HG03060 (cell line): ENCODE measurements around the gene CMIP.

Experiments used
- ATAC-seq: cut with Tn5 transposase; IDR thresholded peaks from one replicate; pipeline ENCODE4 v1.9.1; 2021; ENCODE audit warnings: low read depth, moderate number of reproducible peaks; ENCODE audit not compliant: unreplicated experiment

The CMIP gene

DNA sequence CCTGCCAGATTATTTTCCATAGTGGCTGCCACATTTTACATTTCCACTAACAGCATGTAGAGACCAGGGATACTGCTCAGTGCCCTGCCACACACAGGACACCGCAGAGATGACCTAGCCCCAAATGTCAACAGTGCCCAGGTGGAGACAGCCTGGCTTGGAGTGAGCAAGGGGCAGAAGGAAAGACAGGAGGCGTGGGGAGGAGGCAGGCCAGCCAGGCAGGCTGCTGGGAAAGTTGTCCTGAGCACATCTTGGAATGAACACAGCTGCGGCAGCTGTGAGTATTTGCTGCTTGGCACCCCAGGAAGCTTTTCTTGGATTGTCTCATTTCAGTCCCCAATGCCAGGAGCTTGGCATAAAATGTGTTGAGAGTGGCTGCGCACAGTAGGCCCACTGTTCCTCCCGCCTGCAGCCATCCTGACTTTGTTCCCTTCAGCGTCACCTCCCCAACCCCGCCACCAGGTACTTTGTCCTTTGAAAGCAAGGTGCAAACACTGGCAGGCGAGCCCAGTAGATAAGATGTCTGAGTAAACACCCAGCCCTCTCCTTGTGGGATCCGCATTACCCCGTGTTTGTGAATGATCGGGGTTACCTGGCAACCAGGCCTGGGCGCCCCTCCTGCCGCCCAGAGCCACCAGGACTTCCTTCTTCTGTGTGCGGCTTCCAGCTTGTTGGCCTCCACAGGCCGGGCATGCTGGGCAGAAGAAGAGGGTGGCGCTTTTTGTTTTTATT, 114.0 kb downstream of the CMIP start:
- ATAC-seq: no peak

DNA sequence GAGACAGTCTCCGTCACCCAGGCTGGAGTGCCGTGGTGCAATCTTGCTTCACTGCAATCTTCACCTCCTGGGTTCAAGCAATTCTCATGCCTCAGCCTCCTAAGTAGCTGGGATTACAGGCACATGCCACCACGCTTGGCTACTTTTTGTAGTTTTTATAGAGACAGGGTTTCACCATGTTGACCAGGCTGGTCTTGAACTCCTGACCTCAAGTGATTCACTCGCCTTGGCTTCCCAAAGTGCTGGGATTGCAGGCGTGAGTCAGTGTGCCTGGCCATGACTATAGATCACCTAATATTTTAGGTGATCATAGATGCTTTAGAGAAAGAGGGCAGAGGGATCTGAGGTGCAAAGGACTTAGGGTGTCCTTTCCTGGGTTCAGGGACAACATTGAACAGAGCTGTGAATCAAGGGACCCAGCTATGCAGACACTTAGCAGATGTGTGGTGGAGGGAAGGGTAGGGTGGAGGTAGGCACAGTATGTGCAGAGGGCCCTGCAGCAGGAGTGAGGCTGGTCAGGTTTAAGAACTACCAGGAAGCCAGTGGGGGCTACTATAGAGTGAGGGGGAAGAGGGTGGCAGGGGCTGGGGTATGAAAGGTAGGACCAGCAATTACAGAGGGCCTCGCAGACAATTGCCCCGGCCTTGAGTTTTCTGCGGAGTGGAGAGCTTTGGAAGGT, 116.5 kb downstream of the CMIP start:
- no peak for ATAC-seq

DNA sequence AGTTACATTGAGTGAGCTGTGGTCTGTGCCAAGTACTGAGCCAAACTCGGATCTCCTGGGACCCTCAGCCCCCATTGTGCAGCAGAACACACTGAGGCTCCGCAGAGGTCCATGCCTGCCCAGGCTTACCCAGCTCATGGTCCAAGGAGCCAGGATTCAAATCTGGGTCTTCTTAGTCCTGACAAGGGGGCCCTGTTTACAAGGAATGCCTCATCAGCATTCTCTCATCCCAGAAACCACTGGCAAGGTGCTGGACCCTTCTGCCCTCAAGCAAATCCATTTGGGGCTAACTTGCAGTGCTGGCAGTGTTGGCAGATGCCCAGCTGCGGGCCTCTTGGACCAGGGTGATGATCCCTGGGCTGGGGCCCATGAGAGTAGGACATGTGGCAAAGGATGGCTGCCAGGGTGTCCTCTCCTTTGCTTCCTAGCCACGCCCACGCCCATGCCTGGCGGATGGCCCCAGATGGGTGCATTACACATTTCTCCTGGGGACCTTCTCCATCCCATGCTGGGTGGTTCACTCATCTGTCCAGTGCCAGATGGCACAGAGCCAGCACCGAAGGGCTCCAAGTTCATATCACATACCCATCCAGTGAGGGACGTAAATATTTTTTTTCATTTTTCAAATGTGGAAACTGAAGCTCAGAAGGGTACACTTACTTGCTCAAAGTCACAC, 117.7 kb downstream of the CMIP start:
- no peak for ATAC-seq

DNA sequence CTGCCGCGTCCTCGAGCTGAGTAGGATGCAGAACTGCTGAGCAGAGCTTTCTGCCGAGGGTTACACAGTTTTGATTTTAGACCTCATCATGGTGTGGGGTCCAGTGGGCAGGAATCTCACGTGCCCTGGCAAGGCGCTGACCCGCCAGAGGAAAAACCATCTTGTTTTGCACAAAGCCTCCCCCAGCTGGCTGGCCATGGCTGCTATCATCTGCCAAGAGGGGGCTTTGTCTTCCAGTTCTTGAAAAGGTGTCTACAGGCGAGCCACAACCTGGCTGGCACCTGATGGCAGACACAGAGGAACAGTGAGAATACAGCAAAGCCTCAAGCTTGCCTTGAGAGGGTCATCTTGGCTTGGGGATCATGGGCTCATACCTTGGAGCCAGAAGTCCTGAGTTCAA, 118.3 kb downstream of the CMIP start:
- no peak for ATAC-seq

DNA sequence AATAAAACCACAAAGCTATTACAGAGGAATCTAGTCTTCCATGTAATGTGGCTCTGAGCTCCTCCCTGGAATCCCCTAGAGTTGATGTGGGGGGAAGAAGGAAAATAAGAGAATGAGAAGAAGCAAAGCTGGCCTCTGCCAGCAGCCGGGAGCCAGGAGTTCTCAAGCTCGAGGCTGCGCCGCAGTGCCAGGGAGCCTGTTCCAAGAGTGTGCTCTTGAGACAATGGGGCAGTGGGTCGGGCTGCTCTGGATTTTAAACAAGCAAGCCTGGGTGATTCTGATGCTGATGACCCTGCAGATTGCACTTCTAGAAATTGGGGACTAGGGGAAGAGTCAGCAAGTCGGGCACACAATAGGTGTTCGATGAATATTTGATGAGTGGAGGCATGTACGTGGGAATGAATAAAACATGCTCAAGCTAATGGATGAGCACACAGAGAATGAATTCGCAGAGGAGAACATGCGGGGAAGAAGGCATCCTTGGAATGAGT, 119.9 kb downstream of the CMIP start:
- ATAC-seq: no peak

DNA sequence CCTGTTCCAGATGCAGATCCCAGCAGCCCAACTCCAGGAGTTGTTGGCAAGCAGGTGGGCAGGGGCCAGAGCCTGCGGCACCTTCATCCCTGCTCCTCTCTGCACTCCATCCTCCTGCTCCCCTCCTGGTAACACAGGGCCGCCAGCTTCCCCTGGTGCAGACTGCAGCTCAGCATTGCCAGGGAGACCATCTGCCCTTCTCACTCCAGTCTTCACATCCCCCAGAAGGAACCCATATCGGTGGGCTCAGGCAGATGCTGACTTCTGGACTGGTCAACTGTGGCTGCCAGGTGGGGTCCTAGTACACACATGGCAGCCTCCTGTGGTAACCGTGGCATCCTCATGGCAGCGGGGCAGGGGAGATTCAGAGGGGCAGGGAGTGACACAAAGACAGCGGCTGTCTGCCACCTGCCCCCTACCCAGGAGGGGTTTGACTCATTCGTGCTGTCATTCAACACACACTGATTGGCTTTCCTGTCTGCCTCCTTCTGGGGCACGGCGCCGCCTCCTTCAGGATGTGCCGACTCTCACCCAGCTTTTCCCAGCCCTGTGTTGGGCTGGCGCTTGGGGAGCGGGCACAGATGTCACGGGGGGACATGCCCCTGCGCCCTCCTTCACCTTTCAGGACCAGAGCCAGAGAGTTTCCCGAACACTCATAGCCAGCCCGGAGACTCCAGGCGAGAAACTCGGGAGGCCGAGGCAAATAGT, 120.9 kb downstream of the CMIP start:
- ATAC-seq: no peak

DNA sequence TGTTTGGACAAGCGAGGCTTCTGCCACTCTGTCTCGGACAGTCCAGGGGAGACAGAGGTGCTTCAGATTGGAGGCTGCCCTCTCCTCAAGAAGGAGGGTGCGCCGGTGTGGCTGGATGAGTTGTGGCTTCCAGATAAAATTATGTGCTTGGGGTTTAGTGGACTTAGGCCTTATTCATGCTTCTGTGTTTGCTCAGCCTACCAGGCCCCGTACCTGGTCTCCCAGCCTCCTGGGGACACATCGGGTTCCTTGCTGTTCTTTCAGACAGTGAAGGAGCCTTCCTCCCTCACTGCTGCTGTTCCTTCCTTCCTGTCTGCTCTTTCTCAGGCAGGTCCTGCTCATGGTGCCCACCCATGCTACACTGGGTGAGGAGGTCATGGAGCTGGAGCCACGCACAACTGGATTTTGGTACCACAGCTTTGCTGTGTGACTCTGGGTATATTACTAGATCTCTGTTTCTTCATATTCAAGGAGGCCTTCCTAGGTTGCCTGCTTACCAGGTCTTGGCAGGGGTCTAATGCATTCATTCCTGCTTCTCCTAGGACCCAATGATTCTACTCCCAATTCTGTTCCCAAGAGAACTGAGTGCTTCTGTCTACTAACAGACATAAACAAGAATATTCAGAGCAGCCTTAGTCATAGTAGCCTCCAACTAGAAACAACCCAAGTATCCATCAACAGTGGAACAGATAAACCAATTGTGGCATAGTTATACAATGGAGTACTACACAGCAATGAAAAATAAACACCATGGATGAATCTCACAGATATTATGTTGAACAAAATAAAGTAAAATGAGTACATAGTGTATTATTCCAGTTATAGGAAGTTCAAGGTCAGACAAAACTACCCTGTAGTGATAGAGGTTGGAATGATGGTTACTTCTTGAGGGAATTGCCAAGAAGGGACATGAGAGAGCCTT, 121.7 kb downstream of the CMIP start:
- no peak for ATAC-seq

DNA sequence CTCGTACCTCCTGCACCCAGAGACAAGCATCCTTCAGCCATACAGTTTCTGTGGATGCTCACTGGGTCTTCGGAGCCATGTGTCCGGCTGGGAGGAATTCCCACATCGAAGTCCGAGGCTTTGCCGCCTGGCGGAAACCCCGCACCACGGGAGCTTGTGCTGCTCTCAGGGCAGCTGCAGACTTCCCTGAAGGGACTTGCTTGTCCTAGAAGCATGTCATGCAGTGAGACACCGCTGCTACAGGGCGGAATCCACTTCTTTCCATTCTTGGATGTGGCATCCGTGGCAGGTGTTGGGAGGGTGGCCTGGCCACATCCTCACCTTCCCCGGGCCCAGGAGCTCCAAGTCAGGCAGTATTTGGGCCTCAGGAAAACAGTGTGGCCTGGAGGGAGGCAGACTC, 122.5 kb downstream of the CMIP start:
- ATAC-seq: no peak

DNA sequence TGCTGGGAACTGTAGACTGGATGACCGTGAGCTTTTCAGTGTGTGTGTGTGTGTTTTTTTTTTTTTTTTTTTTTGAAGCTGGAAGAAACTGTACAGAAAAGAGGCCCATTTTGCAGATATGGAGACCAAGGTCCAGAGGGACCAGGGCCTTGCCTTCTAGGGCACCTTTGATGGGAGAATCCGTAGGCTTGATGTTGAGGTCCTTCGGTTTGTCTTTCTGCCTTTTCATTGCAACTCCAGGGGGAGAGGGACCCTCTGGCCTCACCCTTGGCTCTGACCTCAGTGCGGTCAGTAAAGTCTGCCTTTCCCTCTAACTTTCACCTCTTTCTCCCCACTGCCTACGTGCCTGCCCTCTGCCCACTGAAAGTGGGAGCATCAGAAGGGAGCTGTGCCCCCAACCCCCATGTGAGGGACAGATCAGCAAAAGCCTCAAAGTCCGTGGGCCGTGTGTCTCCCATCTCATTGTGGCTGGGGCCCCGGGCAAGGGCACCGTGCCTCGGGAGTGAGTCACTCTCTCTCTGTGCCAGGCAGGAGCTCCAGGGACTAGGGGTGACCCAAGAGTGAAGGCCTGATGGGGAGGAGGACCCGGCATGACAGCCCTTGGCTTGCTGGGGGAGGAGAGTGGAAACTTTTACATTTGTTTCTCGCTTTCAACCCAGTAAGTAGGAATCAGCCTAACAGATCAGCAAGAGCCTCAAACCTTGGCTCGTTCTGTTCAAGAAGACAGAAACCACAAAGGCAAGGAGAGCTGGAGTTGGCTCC, 123.6 kb downstream of the CMIP start:
- ATAC-seq: no peak

DNA sequence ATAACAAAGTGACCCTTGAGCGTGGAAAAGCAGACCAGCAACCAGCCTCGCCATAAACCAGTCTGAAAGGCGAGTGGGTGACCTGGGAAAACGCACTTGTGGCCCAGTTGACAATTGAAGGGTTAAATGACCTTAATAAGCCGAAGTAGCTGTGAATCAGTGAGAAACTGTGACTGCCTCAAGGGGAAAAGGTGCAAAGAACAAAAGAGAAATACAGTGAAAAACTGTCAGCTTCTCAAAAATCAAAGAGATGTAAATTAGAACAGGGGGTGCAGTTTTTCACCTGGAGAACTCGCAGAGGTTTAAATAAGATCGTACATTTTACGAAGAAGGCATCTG, 124.1 kb downstream of the CMIP start:
- ATAC-seq: no peak

DNA sequence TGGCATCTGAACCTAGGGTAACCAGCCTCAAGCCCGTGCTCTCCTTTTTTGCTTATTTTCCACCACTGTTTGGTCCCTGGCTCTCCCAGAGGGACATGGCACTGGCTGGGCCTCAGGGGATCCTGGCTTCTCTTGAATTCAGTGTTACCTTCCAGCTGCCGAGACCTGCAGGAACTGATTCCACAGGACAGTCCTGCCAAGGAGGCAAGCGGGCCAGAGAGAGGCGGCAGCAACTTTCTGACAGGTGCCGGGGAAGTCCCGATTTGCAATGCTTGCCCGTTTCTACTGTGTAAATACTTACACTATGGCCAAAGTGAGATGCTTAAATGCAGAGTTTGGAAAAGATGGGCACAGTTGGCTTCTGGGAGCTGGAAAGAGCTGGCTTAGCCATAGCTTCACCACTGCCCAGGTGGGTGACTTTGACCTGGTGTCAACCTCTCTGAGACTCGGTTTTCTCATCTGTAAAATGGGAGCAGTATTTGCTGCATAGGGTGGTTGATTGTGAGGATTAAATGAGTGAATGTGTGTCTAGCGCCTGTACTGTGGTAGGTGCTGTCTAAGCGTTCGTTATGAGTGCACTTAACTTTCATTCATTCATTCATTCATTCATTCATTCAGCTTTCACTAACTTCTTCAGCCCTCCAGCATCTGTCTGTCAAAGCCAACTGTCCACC, 124.9 kb downstream of the CMIP start:
- ATAC-seq: no peak

DNA sequence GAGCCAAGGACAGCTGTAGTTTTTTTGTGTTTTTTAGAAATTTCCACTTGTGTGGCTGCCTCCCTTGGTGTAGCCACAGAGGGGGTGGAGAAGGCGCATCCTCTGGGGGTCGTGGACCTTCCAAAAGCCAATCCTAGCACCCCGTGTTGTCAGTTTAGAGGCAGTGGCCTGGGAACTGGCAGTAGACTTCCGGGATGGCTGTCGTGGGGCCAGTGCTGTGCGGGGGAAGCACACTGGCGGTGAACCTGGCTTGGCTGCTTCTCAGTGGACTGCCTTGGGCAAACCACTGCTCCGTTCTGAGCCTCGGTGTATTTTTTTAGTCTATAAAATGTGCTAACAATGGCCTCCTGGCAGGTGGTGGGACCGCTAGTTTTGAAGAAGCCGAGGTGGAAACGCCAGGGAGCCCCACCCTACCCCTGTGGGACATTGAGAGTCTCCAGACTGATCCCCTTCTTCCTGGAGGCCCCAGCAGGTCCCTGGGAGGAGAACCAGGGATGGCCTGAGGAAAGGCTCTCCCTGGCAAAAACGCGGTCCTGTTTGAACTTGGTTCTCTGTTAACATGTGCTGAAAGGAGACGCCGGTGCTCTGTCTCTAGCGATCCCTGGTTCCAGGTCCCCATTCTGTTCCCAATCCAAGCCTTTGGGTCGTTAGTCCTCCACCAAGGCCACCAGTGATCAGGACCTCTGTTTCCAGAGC, 125.7 kb downstream of the CMIP start:
- no peak for ATAC-seq

DNA sequence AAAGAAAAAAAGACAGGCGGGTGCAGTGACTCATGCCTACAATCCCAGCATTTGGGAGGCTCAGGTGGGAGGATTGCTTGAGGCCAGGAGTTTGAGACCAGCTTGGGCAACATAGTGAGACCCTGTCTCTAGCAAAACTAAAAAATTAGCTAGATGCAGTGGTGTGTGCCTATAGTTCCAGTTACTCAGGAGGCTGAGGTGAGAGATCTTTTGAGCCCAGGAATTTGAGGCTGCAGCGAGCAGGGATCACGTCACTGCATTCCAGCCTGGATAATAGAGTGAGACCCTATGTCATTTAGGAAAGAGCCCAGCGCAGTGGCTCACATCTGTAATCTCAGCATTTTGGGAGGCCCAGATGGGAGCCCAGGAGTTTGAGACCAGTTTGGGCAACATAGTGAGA, 126.6 kb downstream of the CMIP start:
- no peak for ATAC-seq

DNA sequence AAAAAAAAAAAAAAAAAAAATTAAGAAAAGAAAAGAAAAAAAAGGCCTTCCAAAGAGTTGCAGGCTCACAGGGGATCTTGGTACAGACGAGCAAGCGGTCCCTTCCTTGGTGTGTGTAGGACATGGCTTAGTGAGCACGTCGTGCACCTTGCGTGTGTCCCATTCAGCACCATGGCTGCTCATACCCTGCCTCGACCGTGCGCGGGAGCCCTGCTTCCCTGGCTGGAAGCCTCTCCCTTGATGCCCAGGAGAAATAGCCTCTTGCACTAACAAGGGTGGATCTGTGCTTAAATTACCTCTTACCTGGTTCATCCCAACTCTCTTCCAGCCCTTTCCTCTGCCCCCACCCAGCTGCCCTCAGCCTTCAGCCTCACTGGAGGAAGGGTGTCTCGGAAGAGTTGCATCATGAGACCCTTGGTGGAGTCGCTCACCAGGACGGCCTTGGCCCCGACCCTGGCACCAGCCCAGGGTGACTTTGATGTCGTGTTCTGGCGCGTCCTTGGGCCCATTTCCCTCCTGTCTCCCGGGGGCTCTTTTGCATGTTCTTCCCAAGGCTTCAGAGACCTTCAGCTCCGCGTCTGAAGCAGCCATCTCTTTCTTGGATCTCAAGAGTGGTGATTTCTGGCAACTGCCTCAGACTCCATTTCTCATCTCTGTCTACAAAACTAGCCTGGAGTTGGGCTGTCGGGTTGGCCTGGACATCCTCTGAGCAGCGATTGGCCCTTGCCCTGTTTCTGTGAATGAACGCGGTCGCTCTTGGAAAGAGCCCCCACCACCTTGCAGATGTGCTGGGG, 127.2 kb downstream of the CMIP start:
- ATAC-seq: no peak

DNA sequence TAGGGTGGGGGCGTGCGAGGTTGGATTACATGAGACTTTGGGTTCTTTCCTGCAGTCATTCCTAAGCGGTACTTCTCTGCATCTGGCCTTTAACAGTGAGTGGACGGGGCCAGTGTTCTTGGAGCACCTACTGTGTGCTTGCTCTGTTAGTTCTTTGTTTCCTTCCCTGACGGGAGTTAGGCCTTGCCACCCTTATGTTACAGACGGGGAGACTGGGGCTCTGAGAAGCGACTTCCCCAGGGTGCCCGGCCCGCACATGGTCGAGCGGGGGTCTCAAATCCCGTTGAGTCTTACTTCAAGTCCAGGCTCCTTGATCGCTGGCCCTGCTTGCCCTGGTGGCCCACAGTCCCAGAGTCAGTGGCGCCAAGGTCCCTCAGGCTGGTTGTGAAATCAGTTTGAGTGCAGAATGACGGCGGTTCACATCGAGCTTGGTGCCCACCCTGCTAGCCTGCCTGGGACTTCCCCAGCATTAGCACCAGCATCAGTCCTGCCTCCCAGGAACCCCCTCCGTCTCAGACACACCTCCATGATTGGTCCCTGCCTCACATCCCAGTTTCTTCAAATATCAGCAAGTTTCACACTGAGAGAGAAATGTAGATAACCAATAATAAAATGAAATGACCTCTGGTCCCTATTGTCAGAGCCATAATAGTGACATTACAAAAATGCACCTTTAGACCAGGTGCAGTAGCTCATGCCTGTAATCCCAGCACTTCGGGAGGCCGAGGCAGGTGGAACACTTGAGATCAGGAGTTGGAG, 128.0 kb downstream of the CMIP start:
- ATAC-seq: no peak

DNA sequence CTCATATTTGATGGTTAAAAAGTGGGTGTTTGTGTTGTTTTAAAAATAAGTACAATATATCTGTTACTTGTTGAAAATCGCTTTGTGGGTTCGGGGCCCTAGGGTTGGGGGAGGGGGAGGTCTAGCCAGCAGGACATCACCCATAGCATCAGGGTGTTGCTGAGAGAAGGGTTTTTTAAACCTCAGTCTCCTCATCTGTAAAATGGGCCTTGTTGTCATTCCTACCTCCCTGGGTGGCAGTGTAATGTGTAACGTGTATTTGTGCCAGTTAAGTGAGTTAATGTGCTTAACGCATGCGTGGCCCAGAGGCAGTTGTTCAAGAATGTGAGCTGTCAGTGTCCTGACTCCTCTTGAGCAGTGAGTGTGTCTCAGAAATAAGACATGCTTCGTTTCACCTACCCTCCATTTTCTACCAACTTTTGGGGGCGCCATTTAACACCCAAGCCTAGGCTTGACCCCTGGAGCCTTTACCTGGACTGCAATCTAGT, 129.0 kb downstream of the CMIP start:
- ATAC-seq: no peak

DNA sequence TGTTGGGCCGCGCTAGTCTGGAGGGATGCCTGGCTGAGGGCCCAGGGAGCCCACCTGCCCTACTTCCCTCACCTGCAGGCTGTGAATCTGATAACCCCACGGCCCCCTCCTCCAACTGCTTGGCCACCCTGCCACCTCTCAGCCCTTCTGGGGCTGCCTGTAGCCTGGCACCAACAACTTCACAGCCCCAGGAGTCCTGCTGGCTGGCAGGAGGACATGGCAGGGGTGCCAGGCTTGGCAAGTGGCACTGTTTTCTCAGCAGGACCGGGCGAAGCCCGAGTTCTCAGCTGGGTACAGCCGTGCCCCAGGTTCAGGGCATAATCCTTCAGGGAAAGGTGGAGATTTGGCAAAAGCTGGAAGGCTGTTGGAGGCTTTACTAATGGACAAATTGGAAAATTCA, 129.6 kb downstream of the CMIP start:
- ATAC-seq: no peak
